ENCODE measurements around the gene SPEM1.
"Not testable (repeated sequence)": the region's sequence is repeated elsewhere in the genome, so short reads cannot be mapped to it uniquely, and the experiment has no call there.

Gene SPEM1

DNA sequence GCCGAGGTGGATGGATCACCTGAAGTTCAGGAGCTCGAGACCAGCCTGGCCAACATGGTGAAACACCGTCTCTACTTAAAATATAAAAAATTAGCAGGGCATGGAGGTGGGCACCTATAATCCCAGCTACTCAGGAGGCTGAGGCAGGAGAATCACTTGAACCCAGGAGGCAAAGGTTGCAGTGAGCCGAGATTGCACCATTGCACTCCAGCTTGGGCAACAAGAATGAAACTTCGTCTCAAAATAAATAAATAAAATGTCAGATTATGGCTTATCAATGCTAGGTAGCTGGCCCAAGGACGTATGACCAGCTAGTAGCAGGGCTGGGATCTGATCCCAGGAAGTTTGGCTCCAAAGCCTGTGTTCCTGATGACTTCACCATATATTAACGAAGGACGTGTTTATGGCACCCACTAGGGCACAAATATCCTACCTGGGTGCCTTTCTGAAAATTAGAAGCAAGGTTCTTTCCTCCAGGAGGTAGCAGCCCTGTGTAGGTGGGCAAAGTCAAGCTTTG, 50.4 kb downstream of the SPEM1 start:
- DNase-seq (ENCODE audit: low read depth in 2 of 2): not testable (repeated sequence)
